Muscle of arm (tissue), 14 donors: ENCODE results near the gene LCE5A. TPM values are rescaled to one million over a fixed set of nuclear protein-coding genes. Genes with fewer than 3 reads are reported as not detected.
"Not testable (repeated sequence)": the region's sequence is repeated elsewhere in the genome, so short reads cannot be mapped to it uniquely, and the experiment has no call there.

Experiments used
- DNase-seq: peaks from one replicate; pipeline ENCODE4 v3.0.0-alpha.2; 2013
- long read RNA-seq, 11 donors: transcript quantifications; one replicate each; lab custom pipeline, GENCODE V29; 2026
- polyA plus RNA-seq, 12 donors: library from polyadenylated mRNA; unstranded; fragments of 120-200 nt; gene quantifications; one replicate each; pipeline ENCODE4 v1.2.1, GENCODE V29; 2013; ENCODE audit not compliant: insufficient read length in 12 of 12

Gene LCE5A
- polyA plus RNA-seq, result not detected
- long read RNA-seq, donor 1, result 0 reads
- long read RNA-seq, donor 2, result 0 reads
- long read RNA-seq, donor 3, result 0 reads
- long read RNA-seq, donor 4, result 0 reads
- long read RNA-seq, donor 5, result 0 reads
- long read RNA-seq, donor 6, result 0 reads
- long read RNA-seq, donor 7, result 0 reads
- long read RNA-seq, donor 8, result 0 reads
- long read RNA-seq, donor 9, result 0 reads
- long read RNA-seq, donor 10, result 0 reads
- long read RNA-seq, donor 11, result 0 reads

- no peak for DNase-seq
Measured at GRCh38 chr1:152510503-152510902, at the start of gene LCE5A. Gene LCE5A, plus strand, starts transcription at chr1:152510803. Its CDS starts 732 bp downstream, at chr1:152511535.

DNA sequence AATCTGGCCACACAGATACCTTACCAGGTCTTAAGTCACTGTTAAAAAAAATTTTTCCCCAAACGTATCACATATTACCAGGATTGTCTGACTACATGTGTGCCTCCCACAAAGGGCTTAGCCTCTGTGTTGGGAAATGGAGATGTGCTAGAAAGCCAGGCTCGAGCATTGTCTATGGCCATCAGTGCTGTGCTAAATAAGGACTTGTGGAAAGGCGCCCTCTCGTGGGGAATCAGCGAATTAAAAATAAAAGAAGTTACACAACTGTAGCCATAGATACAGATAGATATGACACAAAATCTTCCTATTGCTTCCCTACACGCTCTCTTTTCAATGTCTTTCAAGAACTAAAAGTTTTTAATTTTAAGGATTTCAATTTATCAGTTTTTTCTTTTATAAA, 49.1 kb upstream of the LCE5A start:
- no peak for DNase-seq

DNA sequence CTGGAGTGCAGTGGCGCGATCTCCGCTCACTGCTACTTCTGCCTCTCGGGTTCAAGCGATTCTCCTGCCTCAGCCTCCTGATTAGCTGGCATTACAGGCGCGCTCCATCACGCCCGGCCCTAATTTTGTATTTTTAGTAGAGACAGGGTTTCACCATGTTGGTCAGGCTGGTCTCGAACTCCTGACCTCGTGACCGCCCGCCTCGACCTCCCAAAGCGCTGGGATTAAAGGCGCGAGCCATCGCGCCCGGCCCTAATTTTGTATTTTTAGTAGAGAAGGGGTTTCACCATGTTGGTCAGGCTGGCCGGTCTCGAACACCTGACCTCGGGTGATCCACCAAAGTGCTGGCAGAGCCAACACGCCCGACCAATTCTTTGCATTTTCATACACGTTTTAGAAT, 48.0 kb upstream of the LCE5A start:
- DNase-seq, result no peak

DNA sequence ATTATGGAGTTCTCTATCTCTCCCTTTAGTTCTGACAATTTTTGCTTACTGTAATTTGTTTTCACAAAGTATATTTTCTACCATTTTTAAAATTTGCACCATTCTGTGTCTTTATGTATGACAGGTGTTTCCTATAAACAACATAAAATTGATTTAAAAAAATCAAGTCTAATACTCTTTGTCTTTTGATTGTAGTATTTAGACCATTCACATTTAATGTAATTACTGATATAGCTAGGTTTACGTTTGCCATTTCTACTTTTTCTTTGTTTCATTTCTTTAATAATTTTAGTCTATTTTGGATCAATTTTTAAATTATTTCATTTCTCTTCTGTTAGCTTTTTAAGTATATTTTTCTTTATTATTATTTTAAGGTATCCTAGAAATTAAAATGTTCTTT, 44.4 kb upstream of the LCE5A start:
- no peak for DNase-seq

- no peak for DNase-seq
Measured at GRCh38 chr1:152473887-152474537, 36.6 kb upstream of the LCE5A start.

DNA sequence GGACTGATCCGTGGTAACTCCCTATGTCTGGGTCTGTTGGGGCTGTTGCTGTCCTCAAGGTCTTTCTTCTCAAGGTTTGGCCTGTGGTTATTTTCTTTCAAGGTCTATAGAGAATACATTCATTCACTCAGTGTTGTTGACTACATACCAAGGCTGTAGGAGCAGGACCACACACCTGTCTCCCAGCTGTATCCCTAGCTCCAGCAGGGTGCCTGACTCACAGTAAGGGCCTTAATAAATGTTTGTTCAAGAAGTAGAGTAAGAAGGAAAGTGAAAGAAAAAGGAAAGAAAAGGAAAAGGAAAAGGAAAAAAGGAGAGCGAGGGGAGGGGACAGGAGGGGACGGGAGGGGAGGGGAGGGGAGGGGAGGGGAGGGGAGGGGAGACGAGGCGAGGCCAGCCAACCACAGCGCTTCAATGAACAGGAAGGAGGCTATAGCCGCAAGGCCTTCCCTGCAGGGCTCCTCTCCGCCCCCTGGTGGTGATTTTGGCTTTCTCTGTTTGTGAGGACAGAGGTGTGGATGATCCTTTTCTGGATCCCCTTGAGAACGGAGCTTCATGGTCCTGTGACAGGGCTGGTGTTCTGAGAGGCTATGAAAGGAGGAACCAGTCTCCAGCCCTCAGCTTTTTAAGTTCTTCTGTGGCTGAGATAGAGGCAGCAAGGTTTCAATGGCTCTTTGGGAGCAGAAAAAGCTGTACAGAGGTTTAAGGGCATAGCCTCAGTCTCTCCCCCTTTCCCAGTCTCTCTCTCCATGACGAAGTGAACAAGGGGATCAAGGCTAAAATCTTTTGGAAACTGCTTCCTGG, 30.6 kb upstream of the LCE5A start:
- no peak for DNase-seq

DNA sequence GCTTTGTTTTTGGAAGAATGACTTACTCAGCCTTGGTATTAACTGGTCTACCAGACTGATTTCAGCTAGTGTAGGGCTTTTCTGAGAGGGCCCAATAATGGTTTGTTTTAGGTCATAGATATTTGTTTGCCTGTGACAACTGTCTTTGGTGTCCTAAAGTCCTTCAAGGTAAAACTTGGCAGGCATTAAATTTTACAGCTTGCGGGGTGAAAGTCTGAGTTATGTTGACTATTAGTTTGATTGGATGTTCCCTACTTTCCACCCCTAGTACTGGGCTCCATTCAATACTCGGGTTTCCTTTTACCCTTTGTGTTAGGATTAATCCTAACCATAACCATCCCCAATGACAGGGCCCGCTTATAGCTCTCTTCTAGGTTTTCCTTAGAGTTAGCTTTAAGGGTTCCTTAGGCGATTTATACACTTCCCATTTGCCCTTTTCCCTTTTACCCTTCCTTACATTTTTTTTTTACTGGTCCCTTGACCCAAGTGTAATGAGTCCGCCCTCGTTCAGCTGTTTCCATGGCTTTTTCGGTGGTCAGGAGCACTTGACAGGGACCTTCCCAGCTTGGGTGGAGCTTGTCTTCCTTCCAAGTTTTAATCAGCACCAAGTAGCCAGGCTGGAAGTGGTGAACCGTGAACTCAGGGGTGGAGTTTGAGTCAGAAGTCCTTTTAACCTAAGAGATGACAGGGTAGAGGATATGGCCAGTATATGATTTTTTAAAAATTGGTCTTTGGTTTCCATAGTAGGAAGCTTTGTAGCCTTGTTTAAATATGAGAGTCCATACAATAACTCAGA, 28.5 kb upstream of the LCE5A start:
- no peak for DNase-seq

DNA sequence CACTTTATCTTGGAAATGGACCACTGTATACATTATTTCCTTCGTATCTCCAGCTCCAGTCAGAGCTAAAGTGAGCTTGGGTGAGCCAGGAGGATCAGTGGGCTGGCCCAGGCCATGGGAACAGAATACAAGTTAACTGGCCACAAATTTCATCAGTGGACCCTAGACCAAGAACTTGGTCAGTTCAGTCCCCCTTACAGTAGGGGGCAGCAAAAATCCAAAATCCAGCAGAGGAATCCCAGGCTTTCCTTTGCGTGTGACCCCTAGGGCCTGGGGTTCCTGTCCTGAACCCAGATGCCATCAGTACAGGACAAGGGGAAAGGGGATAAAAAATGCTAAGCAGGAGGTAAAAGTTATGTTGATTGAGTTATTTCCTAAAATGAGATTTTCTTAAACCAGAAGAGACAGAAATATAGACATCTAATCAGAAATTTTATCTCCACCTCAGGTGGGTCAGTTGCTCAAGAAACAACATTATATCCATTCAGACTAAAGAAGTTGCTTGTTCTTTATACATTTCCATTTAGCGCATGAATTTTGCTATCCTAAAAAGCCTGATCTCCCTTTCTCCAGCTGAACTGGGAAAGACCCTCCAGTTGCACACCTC, 24.1 kb upstream of the LCE5A start:
- no peak for DNase-seq

DNA sequence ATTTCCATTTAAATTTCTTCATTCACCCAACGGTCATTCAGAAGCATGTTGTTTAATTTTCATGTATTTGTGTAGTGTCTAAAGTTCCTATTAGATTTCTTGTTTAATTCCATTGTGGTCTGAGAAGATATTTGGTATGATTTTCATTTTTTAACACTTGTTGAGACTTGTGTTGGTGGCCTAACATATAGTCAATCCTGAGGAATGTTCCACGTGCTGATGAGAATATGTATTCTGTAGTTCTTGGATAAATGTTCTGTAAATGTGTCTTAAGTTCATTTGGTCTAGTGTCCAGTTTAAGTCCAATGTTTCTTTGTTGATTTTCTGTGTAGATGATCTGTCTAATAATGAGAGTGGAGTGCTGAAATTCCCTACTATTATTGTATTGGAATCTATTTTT, 22.7 kb upstream of the LCE5A start:
- DNase-seq, result no peak

GRCh38 chr1:152491537-152491936, 19.1 kb upstream of the LCE5A start:
- DNase-seq, result not testable (repeated sequence)

GRCh38 chr1:152495066-152495675, 15.4 kb upstream of the LCE5A start:
- DNase-seq, result no peak

DNA sequence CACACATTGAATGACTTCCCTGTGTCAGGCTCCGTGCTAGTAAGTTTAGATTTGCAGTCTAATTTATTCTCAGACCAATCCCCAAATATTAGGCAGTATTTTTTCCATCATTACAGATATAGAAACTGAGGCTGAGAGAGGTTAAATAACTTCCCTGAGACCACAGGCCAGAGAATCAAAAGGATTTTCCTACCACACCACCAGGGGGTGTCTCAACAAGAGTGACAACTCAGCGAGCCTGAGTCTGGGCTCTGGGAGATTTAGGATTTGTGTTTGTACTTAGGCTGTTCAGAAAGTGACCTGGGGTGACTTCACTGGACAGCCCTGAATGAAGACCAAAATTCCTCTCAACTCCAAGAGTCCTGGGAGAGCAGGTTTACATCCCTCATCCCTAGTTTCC, 13.3 kb upstream of the LCE5A start:
- DNase-seq, result no peak

DNA sequence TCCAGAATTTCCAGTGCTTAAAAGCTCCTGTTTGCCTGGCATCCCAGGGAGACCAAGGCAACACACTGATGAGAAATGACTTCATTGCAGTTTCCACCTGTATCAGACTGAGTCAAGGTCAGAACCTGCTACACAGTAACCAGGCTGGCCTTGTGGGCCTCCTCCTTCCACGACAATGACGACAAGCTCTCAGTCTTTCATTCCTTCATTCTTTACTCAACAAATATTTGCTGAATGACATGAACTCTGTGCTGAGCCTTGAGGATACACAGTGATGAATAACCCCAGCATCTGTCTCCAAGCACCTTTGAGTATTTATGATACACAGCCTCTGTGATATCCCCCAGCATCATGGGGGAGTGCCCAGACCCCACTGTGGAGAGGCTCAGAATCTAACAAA, 8.9 kb upstream of the LCE5A start:
- no peak for DNase-seq

DNA sequence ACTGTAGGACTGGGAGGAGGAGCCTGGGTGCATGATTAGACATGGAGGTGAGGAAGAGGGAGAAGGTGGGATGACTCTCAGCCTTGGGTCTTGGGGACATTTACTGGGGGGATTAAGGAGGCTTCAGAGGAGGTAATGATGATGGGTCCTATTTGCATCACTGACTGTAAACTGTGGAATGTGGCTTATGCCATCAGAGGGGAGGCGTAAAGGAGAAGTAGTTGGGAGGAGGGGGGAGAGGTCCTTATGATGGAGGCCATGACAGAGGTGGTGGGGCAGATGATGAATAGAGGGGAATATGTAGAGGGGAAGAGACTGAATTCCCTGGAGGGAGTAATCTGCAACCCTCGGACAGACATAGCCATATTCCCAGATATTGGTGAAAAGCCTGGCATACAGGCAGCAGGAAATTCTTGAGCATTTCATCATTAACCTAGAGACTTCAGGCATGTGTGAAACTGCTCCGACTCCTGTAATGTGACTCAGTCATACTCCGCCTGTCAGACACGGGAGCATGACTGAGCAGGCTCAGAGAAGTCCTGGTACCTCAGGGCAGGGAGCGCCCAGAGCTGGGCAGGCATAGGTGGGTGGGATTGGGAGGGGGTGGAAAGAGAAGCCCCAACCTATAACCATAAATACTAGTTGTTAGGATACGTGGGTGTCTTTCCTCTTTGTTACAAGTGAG, 8.0 kb upstream of the LCE5A start:
- no peak for DNase-seq

DNA sequence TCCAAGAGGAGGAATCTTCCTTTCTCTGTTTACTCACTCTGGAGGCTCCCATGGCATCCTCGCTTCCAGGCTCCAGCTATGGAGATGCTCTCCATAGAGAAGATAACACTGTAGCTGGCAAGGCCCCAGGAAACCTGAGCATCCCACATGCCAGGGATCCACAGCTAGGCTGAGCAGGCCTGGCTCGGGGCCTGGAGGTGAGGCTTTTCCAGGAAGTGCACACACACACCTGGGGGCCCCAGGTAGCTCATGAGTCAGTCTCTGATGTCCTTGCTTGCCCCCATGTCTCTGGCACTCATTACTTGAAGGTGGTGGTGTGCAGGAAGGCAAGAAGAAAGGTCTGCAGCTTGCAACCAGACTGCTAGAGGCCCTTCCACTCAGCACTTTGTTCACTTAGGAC, 5.5 kb upstream of the LCE5A start:
- DNase-seq, result no peak

DNA sequence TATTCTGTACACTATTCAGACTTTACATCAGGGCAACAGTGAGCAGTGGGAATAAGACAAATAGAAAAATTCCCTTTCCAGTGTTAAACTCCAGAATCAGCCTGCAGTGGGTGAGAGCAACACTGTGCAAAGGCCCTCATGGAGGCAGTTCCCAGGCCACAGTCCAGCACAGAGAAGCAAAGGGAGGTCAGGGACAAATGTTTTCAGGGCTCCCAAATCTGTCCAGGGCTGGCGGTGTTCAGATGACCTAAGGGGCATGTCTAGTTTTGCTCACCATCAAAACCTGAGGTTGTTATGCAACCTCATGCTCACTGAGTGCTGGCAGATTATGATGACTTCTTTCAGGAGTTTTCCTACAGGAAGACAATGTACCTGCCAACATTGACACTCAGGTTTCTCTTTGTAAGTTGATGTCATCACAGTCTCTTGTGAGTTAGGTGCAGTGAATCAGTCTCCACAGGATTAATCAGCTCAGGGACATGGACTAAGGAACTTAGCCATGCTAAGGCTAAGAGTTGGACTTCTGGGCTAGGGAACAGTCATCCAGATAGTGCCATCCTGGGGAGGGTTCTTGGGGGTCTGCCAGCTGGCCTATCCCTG, 3.6 kb upstream of the LCE5A start:
- no peak for DNase-seq

DNA sequence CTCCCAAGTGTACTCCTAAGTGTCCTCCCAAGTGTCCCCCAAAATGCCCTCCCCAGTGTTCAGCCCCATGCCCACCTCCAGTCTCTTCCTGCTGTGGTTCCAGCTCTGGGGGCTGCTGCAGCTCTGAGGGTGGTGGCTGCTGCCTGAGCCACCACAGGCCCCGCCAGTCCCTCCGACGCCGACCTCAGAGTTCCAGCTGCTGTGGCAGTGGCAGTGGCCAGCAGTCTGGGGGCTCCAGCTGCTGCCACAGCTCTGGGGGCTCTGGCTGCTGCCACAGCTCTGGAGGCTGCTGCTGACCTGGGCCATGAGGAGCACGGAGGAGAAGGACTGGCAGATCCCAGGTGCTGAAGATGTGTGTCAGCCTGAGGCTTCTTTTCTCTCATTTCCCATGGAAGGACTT, 993 bp downstream of the LCE5A start:
- DNase-seq, result no peak

- no peak for DNase-seq
Measured at GRCh38 chr1:152513081-152513480, 2.5 kb downstream of the LCE5A start.

DNA sequence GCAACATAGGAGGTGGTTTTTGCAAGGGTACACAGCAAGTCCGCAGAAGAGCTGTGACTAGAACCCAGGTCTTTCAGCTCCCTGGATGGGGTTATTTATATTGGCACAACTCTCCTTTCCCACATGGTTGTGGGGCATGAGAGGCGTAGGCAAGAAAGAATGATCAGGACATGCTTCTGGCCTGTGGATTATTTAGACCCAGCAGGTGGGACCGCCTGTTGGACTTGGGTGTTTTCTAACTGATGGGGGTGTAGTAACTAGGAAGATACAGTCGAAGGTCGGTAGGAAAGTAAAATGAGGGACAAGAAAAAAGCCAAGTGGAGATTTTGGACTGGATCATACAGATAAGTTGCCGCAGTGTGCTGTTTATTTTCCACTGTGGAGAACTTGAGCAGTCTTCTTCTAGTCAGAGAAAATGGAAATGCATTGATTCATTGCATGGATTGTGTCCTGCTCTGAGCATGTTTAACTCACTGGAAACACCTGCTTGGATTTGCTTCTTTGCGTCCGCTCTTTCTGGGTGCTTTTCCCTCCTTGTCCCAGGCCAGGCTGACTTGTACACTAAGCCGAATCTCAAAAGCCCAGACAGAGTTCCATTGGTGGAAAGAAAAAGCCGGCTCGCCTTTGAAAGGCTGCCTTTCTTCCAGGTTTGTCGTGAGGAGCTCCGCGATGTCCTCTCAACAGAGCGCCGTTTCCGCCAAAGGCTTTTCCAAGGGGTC, 4.3 kb downstream of the LCE5A start:
- no peak for DNase-seq

- DNase-seq, result no peak
Measured at GRCh38 chr1:152515434-152515783, 4.8 kb downstream of the LCE5A start.
